IMR-90 (cell line): ENCODE data around the gene RERE.
A peak's percentile ranks its signal among the peaks of the same experiment; 100 is the strongest.

ENCODE experiments used
- BHLHE40 ChIP-seq: fragments of 150-350 bp; IDR thresholded peaks from 2 replicates; pipeline ENCODE4 v1.6.1; 2016; ENCODE audit warnings: mild to moderate bottlenecking, low read depth, low read length
- CEBPB ChIP-seq: IDR thresholded peaks from 2 replicates; pipeline ENCODE4 v1.6.1; 2012; ENCODE audit warnings: low read depth, low read length, improper control_type of control experiment
- CHD1 ChIP-seq: IDR thresholded peaks from 2 replicates; pipeline ENCODE4 v1.6.1; 2012; ENCODE audit warnings: low read depth, low read length, improper control_type of control experiment
- FOS ChIP-seq: fragments of 150-350 bp; IDR thresholded peaks from 2 replicates; pipeline ENCODE4 v1.6.1; 2016; ENCODE audit warnings: low read depth, low read length
- MAZ ChIP-seq: IDR thresholded peaks from 2 replicates; pipeline ENCODE4 v1.6.1; 2012; ENCODE audit warnings: low read depth, mild to moderate bottlenecking, low read length, improper control_type of control experiment, moderate library complexity, borderline replicate concordance
- MXI1 ChIP-seq: IDR thresholded peaks from 2 replicates; pipeline ENCODE4 v1.6.1; 2012; ENCODE audit warnings: low read depth, mild to moderate bottlenecking, low read length, moderate library complexity, borderline replicate concordance
- POLR2A ChIP-seq: IDR thresholded peaks from 2 replicates; pipeline ENCODE4 v1.6.1; 2012; ENCODE audit warnings: mild to moderate bottlenecking, low read depth, low read length
- RAD21 ChIP-seq: IDR thresholded peaks from 2 replicates; pipeline ENCODE4 v1.6.1; 2012; ENCODE audit warnings: low read length, improper control_type of control experiment
- RCOR1 ChIP-seq: IDR thresholded peaks from 2 replicates; pipeline ENCODE4 v1.6.1; 2012; ENCODE audit warnings: mild to moderate bottlenecking, low read length, improper control_type of control experiment; ENCODE audit not compliant: insufficient replicate concordance
- RFX5 ChIP-seq: IDR thresholded peaks from 2 replicates; pipeline ENCODE4 v1.8.0; 2012; ENCODE audit warnings: low read depth, mild to moderate bottlenecking, low read length, moderate library complexity
- SMC3 ChIP-seq: fragments of 150-350 bp; IDR thresholded peaks from 2 replicates; pipeline ENCODE4 v1.6.1; 2016; ENCODE audit warnings: low read depth, mild to moderate bottlenecking, antibody characterized with exemption, low read length, moderate library complexity
- TF ChIP-seq, protein P1 (sequence below): conservative IDR thresholded peaks from 2 replicates; pipeline ENCODE4 v1.5.1; 2012; ENCODE audit warnings: mild to moderate bottlenecking, low read depth, low read length, improper control_type of control experiment
- TF ChIP-seq, protein P2 (sequence below): fragments of 150-350 bp; IDR thresholded peaks from 2 replicates; pipeline ENCODE4 v1.6.1; 2017; ENCODE audit warnings: mild to moderate bottlenecking, antibody characterized with exemption, low read length, low read depth

DNA sequence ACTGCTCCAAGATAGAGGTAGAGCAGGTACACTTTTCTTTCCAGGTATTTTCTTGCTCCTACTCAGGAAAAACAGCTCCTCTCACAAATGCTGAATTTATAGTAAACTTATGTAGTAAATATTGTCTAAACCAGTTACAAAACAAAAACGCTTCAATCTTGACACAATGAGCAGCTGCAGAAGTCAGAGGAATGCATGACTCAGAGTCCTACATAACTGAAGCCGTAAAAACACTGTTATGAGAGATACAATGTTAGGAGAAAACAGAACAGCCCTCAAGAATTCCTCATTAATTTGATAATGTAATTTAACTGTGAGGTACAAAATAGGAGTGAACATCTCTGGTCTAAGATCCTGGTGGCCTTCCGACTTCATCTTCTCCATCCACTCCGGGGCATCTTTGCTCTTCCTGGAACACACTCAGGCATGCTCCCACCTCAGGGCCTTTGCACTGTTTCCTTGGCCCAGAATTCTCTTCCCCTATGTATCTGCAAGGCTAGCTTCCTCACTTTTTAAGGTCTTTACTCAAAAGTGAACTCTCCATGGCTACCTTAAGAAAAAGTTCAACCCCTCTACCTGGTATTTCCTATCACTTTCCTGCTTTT lies 361.0 kb downstream of the RERE start:
- TF ChIP-seq, protein P1, sequence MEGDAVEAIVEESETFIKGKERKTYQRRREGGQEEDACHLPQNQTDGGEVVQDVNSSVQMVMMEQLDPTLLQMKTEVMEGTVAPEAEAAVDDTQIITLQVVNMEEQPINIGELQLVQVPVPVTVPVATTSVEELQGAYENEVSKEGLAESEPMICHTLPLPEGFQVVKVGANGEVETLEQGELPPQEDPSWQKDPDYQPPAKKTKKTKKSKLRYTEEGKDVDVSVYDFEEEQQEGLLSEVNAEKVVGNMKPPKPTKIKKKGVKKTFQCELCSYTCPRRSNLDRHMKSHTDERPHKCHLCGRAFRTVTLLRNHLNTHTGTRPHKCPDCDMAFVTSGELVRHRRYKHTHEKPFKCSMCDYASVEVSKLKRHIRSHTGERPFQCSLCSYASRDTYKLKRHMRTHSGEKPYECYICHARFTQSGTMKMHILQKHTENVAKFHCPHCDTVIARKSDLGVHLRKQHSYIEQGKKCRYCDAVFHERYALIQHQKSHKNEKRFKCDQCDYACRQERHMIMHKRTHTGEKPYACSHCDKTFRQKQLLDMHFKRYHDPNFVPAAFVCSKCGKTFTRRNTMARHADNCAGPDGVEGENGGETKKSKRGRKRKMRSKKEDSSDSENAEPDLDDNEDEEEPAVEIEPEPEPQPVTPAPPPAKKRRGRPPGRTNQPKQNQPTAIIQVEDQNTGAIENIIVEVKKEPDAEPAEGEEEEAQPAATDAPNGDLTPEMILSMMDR, result no peak
- TF ChIP-seq RAD21 (no peak), POLR2A (no peak), RFX5 (0 out of 2 replicates have a peak, but pooled peaks have one; percentile 50), MAZ (no peak), SMC3 (no peak), MXI1 (no peak), RCOR1 (peak; percentile 27), CHD1 (no peak), CEBPB (peak; percentile 30; the same call in 1 of the 2 replicates), FOS (peak; percentile 59; the same call in 1 of the 2 replicates), BHLHE40 (no peak)
- TF ChIP-seq, protein P2, sequence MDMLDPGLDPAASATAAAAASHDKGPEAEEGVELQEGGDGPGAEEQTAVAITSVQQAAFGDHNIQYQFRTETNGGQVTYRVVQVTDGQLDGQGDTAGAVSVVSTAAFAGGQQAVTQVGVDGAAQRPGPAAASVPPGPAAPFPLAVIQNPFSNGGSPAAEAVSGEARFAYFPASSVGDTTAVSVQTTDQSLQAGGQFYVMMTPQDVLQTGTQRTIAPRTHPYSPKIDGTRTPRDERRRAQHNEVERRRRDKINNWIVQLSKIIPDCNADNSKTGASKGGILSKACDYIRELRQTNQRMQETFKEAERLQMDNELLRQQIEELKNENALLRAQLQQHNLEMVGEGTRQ, result no peak
